Right kidney (tissue), 1 donor: ENCODE results near the gene ALDH1L1.
"Not testable (repeated sequence)": the region's sequence is repeated elsewhere in the genome, so short reads cannot be mapped to it uniquely, and the experiment has no call there.

Experiments used
- DNase-seq: peaks from one replicate; pipeline ENCODE4 v3.0.0-alpha.2; 2016

The ALDH1L1 gene

DNA sequence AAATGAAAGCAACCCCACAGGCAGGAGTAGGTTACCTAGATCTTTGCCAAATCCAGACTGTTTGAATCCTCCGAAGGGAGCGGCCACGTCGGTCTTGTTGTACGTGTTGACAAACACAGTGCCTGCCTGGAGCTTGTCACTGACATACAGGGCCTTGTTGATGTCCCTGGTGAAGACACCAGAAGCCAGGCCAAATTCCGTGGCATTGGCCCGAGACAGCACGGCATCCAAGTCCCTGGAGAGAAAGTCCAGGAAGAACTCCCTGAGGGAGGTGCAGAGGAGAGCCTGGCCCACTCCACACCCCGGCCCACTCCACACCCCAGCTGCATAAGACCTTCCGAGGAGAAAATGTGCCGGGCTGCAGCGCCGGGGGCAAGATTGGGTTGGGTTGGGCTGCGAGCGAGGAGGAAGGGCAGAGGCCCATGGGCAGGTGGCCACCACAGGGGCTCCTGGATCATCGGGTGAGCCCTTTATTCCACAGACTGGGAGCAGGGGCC, 74.6 kb downstream of the ALDH1L1 start:
- no peak for DNase-seq

DNA sequence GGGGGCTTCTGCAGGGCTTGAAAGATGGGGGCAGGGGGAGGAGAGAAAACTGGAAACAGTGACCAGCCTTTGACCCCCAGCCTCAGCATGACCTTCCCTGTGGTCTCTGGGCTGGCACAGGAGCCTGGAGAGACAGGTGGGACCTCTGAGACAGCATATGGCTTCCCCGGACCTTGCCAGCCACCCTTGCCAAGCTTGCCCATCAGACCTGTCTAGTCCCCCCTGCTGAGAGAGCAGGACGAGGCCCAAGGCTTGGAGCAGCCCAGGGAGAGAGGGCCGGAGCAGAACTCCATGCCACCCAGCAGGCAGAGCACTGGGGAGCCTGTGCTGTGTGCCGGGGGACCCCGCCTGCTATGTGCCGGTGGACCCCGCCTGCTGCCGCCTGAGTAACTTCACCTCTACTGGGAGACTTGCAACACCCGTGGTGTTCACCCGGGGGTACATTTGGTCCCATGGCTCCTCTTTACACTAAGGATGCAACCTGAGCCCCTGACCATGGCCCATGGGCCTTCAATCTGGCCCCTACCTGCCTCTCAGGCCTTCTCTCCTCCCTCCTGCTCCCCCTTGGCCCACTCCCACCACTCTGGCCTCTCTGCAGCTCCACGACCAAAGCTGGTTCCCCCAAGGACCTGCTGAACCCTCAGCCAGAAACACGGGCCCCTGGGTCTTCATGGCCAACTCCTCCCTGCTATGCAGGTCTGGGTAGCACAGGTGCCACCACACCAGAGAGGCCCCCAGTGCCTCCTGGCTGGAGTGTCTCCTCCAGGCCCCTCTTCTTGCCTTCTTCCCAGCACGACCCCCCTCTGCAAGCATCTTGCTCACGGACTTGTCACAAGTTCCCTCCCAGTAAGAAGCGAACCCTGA, 75.4 kb downstream of the ALDH1L1 start:
- no peak for DNase-seq

DNA sequence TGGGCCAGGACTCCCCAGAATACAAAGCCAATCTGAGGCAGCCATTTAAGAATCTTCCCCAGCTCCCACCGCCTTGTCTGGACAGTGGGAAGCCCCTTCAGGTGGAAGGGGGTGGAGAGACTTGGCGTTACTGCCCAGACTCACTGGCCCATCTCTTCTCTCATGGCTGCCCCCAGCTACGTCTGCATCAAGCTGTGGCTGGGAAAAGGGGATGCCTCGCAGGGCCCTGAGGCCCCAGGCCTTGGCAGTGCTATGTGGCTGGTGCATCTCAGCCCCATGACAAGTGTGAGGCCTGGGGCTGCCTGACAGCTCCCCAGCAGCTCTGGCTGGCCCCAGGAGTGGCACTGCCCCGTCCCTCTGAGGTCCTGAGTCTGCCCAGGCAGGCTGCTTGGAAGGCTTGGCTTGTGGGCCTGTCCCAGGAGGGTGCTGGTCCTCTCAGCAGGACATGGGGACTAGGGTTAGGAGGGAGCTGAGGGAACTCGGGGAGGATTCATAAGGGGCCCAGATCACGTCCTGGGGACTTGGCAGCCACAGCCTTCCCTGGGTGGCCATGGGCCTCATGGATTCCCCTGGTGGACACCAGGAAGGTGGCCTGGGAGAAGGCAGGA, 76.3 kb downstream of the ALDH1L1 start:
- no peak for DNase-seq

DNA sequence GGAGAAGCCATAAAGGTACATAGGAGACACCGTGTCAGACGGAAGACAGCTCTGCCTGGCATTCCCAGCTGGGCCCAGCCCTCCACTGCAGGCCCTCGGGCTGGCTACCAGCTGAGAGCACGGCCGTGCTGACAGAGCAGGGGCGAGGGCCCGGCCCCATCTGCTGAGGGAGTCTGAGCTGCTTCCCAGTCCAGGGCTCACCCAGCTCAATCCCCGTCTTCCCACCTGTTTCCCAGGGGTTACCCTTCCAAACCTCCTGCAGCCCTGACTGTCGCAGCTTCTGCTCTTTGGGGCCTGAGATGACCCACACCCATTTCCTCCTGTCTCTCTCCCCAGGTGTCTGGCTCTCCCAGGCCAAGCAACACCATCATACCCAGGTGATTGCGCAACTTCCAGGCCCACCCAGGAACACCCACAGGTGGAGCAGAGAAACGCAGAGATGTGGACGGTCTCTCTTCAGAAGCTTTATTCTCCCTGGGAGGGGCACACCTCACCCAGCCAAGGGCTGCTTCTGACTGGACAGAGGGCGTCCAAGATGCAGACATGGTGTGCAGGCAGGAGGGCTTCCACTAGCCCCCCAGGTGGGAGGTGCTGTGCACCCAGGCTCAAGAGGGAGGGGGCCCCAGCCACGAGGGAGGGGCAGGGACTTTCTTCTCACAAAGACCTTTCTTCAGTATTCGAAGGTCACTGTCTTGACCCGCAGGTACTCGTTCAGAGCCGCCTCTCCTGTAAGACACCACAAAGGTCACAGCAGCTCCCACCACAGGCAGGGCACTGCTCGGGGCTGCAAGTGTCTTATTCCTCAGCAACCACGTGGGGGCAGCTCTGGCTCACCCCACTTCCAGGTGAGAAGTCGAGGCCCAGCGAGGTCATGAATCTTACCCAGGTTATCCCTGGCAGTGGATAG, 77.0 kb downstream of the ALDH1L1 start:
- no peak for DNase-seq

DNA sequence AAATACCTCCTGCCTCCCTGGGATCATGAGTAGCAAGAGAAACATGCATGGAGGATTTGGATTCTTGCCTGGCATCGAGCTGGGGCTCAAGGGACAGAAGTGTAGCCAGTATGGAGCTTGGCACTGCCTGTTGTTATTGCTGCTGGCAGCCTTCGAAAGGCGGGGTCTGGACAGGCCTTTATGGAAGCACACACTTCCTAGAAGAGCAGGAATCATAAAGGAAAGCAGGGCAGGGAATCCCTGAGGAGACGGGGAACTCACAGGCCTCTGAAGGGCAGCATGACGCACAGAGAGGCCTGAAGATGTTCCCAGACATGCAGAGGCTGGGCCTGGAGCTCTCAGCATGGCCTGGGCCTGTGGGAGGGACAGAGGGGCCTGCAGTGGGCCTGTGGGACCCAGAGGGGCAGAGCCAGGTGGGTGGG, 77.8 kb downstream of the ALDH1L1 start:
- DNase-seq, result no peak

DNA sequence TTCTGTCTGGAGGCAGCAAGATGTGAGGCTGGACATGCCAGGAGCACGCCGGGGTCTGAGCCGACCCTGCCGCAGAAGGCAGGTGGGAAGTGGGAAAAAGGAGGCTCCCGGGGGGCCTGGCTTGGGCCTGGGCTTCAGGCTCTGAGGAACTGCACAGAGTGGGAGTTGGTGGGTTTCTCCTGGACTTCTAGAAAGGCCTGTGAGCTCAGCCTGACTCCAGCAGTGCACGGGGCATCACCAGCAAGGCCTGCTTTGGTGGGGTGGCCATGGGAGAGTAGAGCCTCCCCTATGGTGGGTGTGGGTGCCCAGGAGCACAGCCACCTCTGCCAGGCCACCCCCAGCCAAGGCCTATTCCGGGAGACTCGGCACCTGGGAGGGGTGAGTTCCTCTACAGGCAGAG, 78.4 kb downstream of the ALDH1L1 start:
- no peak for DNase-seq

DNA sequence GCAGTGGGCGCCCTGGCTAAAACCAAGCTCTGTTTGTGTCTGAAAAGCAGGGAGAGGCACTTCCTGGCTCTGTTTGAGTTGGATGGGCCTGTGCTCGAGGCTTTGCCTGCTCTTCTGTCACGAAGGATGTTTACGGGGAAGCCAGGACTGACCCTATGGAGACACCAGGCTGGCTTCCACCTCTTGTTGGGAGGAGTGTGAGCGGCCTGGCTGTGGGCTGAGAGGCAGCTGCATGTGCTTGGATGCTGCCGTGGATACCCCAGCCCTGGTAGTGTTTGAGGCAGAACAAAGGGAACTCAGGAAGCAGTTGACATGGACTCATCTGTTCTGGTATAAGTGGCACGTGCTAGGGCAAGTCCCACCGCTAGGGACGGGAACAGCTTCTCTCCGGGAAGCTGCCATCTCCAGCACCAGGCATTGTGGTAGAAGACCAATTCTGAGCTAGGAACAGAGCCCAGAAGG, 78.8 kb downstream of the ALDH1L1 start:
- no peak for DNase-seq

DNA sequence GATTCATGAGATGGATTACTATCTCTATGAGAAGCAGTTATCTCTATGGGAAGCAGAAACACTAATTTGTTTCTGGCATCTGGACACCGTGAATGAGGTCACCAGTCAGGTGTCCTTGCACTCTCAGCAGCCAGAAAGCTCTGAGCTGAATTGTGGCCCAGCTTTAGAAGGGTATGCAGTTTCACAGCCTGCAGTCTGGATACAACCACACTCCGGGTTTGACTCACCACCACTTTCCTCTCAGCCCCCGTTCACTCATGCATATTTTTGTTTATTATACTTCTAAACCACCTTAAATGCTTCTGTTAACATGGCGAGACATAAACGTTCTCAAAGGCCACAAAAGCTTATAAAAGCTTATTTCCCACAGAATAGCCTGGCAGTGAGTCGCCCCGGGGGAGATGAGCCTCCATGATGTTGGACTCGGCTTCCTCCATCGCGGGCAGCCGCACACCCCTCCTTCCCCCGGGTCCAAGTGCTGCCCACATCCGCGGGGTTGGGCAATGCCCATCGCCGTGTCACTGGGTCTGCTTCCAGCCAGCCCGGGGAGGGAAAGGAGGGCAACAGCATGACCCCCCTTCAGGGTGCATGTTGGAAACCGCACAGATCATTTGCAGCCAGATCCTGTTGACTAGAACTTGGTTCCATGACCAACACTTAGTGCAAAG, 79.6 kb downstream of the ALDH1L1 start:
- DNase-seq, result no peak

DNA sequence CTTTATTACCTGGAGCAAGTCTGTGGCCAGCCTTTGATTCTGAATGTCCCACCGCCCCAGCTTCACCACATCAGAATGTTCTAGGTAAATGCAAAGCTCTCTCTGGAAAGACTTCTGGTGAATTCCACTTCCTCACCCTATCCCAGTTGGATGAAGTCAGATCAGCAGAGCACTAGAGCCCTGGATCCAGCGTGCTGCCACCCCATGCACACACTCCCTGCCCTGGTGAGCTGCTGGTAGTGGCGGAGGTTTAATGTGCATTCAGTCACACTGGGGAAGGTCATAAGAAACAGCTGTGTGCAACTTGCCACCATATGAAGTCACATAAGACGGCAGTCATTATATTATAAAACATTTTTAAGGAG, 80.1 kb downstream of the ALDH1L1 start:
- no peak for DNase-seq

DNA sequence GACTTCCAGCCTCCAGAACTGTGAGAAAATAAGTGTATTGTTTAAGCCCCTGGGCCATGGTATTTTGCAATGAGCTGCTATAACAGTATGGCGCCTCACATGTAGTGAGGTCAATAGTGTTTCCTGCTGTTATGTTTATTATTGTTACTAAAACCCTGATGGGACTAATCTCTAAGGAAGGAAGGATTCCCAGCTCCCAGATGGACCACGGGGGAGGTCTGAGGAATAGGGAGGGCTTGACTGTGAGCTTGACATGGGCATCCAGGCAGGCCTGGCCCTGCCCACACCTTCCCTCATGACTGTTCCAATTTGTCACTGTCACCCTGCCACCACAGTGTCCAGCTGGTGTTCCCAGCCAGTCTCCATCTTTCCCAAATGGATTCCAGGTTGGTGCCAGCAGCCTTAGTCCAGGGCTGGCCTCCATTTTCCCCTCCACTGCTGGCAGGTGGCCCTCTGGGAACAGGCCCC, 82.0 kb downstream of the ALDH1L1 start:
- DNase-seq, result no peak

DNA sequence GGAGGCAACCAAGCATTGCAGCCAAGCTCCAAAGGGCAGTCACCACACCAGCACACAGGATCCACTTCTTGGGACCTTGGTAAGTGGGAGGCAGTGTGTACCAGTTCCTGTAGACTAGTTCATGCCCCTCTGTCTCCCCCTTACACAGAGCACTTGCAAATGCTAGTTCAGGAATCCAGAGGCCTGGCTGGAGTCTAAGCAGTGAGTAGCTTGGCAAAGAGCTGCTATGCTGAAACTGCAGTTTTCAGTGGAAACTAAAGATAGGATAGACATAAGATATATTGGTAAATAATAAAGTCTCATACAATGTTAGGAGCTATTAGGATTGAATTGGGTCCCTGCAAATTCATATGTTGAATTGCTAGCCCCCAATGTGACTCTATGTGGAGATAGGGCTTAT, 82.6 kb downstream of the ALDH1L1 start:
- DNase-seq, result no peak

DNA sequence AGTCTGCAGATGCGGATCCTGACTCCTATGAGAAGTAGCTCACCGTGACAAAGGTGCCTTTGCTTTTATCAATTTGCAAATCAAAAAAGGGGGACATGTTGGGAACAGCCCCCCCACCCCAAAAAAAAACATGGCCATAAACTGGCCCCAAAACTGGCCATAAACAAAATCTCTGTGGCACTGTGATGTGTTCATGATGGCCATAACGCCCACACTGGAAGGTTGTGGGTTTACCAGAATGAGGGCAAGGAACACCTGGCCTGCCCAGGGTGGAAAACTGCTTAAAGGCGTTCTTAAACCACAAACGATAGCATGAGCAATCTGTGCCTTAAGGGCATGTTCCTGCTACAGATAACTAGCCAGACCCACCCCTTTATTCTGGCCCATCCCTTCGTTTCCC, 84.1 kb downstream of the ALDH1L1 start:
- not testable (repeated sequence) for DNase-seq

DNA sequence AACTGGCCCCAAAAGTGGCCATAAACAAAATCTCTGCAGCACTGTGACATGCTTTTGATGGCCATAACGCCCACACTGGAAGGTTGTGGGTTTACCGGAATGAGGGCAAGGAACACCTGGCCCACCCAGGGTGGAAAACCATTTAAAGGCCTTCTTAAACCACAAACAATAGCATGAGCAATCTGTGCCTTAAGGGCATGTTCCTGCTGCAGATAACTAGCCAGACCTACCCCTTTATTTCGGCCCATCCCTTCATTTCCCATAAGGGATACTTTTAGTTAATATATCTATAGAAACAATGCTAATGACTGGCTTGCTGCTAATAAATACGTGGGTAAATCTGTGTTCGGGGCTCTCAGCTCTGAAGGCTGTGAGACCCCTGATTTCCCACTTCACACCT, 88.3 kb downstream of the ALDH1L1 start:
- not testable (repeated sequence) for DNase-seq

DNA sequence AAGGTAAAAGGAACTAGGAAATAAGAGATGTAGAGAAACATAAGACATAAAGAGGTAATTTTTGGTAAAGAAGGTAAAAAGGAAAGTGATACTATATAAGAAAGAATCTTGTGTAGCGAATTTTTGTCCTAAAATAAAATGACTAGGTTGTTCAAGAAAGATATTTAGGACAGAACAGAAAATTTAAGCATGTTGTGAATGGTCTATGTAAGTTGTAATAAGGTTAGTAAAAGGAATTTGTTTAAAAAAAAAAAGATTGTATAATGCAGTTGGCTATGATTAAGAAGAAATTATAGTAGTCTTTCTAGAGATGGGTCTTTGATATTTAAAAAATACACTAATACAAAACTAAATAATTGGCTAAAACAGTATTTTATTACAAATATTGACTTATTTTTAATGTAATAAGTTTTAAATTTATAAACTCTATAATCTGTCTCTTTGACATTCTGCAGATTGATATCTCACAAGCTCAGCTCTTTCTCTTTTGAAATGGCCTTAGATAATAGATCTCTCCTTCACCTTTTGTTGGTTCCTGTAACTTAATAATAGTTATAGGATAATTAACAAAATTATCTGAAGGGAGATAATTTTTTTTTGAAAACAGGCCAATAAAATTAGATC, 92.7 kb downstream of the ALDH1L1 start:
- no peak for DNase-seq

DNA sequence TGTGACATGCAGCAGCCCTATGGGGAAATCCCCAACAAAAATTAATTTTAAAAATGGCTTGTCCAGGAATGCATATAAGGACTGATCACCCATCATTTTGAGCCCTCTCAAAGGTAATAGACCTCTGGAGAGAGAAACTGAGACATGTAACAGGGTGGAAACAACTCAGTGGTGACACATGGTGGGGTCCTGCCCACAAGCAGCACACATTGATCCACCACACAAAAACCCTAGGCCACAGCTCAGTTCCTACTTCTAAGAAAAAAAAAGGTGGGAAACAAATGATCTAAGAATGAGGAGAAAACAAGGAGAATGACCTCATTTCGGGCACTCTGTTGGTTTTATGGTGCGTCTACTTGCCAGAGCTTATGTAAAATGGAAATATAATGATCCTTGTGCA, 94.5 kb downstream of the ALDH1L1 start:
- DNase-seq, result no peak

DNA sequence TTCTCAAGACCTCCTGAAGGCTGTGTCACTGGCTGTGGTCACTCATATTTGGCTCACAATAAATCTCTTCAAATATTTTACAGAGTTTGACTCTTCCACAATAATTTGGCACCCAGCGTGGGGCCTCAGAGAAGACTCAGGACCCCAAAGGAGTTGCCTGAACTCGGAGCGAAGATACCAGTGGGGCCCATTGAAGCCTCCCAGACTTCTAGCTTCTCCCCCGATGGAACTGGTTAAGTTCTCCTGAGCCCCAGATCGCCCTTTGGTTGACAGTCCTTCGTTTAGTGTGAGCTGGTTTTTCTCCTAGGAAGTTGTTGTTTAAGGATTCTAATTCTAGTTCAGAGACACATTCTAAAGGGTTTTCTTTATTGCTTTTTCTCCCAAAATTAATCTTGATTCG, 95.1 kb downstream of the ALDH1L1 start:
- DNase-seq, result no peak

DNA sequence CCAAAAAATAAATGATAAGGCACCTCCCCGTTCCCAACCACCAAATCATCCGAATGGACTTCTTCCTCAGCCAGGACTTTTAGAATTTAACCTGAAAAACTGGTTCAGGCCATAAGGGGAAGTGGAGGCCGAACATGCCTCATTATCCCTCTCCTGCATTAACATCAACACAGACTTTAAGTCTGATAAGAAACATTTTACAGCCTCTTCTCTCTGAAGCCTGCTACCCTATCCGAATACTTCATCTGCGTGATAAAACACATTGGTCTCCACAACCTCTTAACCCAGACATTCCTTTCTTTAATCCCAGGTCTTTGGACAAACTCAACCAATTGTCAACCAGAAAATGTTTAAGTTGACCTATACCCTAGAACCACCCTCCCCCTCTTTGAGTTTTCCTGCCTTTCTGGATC, 95.6 kb downstream of the ALDH1L1 start:
- DNase-seq, result no peak

DNA sequence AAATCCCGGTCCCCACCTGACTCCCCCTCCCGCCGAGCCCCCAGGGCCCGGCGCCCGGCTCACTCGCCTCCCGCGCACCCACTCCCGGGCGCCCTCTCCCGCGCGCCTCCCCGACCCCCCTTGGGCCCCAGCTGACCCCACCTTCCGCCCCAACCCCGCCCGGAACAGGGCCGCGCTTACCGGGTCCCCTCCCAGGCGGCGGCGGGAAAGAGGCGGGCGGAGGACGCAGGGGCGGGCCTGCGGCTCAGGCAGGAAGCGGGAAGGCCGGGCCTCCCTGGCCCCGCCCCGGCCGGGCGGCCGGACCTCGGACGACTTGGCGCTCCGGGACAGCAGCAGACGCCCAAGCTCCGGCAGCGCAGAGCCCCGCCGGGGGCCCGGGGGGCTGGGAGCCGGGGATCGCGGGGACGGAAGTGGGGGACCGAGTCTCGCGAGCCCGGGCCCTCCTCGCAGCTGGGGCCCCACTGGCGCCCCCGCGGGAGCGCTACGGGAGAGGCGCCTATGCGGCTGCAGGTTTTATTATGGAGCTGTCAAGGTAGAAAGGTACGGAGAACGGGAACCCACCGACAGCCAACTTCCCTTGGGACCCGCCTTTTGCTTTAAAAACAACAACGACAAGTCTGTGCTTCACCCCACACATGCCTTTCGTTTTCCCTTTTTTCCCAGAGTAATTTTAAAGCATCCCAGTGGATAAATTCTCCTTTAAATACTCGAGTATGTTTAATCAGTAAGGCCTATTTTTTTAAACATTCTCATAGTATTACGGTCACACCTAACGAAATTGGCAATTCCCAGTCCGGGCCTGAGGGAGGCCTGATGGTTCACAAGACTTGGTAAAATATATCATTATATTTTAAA, 96.2 kb downstream of the ALDH1L1 start, which contains the start of gene SLC41A3:
TSS of gene SLC41A3 (minus strand) at position 212 of the 855 bp plus-strand sequence. CDS start 15,905 bp downstream, outside the sequence.
- DNase-seq, result peak; percentile 75

DNA sequence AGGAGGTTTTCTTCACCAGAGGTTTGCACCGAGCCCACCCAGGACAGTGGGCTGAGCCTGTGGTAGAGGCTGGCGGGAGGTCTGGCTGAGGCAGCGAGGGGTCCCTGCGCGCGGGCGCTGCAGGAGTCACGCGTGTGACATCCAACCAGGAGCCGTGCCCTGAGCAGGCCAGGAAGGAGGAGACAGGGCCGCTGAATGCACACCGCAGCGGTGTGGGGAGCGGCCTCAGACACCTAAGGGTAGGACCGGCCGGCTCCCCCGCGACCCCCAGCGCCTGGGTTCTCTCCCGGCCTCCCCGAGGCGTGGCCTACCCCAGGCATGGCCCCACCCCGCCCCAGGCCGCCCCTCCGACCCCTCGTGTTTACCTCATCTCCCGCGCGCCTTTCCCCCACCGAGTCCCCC, 96.9 kb downstream of the ALDH1L1 start:
- DNase-seq, result peak; percentile 72

DNA sequence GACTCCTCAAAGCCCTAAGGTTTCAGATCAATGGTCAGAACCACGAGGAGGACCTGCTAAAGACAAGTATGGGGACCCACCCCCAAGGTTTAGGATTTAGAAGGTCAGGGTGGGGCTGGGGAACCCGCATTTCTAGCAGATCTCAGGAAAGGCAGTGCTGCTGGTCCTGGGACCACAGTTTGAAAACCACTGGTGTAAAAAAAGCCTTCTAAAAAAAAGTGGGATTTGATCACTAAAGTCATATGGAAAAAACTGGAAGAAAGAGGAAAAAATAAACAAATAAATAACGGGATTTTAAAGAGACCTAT, 97.3 kb downstream of the ALDH1L1 start:
- DNase-seq, result no peak
